Osteocyte (in vitro differentiated cells): ENCODE measurements around the gene OVOL3. TPM values are rescaled to one million over a fixed set of nuclear protein-coding genes. Genes with fewer than 3 reads are reported as not detected.

Source experiments
- DNase-seq: peaks from one replicate; pipeline ENCODE4 v3.0.0; 2021; ENCODE audit warnings: mixed read lengths; ENCODE audit not compliant: unreplicated experiment; ENCODE audit errors: extremely low spot score
- H3K27ac Mint-ChIP-seq: one replicate; pipeline ENCODE4 v1.8.0; 2021; ENCODE audit warnings: mild to moderate bottlenecking, mixed read lengths; ENCODE audit not compliant: unreplicated experiment
- H3K27me3 Mint-ChIP-seq: one replicate; pipeline ENCODE4 v1.8.0; 2021; ENCODE audit warnings: mixed read lengths; ENCODE audit not compliant: unreplicated experiment
- H3K36me3 Mint-ChIP-seq: one replicate; pipeline ENCODE4 v1.8.0; 2021; ENCODE audit warnings: mixed read lengths; ENCODE audit not compliant: unreplicated experiment
- H3K4me1 Mint-ChIP-seq: one replicate; pipeline ENCODE4 v1.8.0; 2021; ENCODE audit warnings: mixed read lengths; ENCODE audit not compliant: unreplicated experiment
- H3K4me3 Mint-ChIP-seq: one replicate; pipeline ENCODE4 v1.8.0; 2021; ENCODE audit warnings: mild to moderate bottlenecking, moderate library complexity, mixed read lengths; ENCODE audit not compliant: unreplicated experiment
- H3K9me3 Mint-ChIP-seq: one replicate; pipeline ENCODE4 v1.8.0; 2021; ENCODE audit warnings: mixed read lengths; ENCODE audit not compliant: unreplicated experiment
- total RNA-seq: library from RNA; stranded (reverse); gene quantifications from 2 replicates; pipeline ENCODE4 v1.2.1, GENCODE V29; 2021
- TF ChIP-seq, protein P1 (sequence below): fragments of 200-600 bp; sonication (generic); IDR thresholded peaks from 2 replicates; pipeline ENCODE4 v1.5.0; 2021; ENCODE audit warnings: antibody characterized with exemption, mild to moderate bottlenecking, moderate library complexity

OVOL3 gene
- total RNA-seq, 1 donor from 2014 or later: not detected

DNA sequence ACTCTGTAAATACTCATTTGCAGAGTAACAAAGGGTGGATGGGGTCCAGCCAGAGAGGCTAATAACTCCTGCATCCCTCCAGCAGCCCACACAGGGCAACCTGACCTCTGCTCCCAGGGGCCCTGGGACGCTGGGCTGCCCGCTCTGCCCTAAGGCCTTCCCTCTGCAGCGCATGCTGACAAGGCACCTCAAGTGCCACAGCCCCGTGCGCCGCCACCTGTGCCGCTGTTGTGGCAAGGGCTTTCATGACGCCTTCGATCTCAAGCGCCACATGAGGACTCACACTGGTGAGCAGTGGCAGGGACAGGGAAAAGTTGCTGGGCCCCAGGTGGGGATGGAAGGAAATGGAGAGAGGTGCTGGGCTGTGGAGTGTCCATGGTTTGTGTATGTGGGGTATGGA is 1.7 kb downstream of the OVOL3 start:
- Mint-ChIP-seq H3K36me3 (peaks cover 9% of the 10 kb centered on the region), H3K4me3 (peak overlapping the region; percentile 89), H3K9me3 (no peaks in the 10 kb centered on the region), H3K27ac (peak overlapping the region; percentile 39), H3K27me3 (no peaks in the 10 kb centered on the region), H3K4me1 (peaks cover 20% of the 10 kb centered on the region)
- TF ChIP-seq, protein P1, sequence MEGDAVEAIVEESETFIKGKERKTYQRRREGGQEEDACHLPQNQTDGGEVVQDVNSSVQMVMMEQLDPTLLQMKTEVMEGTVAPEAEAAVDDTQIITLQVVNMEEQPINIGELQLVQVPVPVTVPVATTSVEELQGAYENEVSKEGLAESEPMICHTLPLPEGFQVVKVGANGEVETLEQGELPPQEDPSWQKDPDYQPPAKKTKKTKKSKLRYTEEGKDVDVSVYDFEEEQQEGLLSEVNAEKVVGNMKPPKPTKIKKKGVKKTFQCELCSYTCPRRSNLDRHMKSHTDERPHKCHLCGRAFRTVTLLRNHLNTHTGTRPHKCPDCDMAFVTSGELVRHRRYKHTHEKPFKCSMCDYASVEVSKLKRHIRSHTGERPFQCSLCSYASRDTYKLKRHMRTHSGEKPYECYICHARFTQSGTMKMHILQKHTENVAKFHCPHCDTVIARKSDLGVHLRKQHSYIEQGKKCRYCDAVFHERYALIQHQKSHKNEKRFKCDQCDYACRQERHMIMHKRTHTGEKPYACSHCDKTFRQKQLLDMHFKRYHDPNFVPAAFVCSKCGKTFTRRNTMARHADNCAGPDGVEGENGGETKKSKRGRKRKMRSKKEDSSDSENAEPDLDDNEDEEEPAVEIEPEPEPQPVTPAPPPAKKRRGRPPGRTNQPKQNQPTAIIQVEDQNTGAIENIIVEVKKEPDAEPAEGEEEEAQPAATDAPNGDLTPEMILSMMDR: no peak
- DNase-seq: no peak

DNA sequence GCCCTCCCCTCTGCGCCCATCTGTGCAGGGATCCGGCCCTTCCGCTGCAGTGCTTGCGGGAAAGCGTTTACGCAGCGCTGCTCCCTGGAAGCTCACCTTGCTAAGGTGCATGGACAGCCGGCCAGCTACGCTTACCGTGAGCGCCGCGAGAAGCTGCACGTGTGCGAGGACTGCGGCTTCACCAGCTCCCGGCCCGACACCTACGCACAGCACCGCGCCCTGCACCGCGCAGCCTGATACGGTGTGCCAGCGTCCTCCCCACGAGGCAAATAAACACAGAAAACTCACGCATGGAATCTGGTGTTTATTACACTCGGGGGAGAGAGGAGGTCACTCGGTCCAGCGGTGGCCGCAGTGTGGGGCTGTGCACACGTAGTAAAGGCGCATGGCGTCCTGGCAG is 2.5 kb downstream of the OVOL3 start:
- H3K36me3 Mint-ChIP-seq: peaks cover 13% of the 10 kb centered on the region
- TF ChIP-seq, protein P1: no peak
- H3K9me3 Mint-ChIP-seq: no peaks in the 10 kb centered on the region
- H3K4me3 Mint-ChIP-seq: peak overlapping the region; percentile 89
- no peak for DNase-seq
- H3K27ac Mint-ChIP-seq: no peak overlapping the region
- H3K27me3 Mint-ChIP-seq: no peaks in the 10 kb centered on the region
- peaks cover 20% of the 10 kb centered on the region for H3K4me1 Mint-ChIP-seq

DNA sequence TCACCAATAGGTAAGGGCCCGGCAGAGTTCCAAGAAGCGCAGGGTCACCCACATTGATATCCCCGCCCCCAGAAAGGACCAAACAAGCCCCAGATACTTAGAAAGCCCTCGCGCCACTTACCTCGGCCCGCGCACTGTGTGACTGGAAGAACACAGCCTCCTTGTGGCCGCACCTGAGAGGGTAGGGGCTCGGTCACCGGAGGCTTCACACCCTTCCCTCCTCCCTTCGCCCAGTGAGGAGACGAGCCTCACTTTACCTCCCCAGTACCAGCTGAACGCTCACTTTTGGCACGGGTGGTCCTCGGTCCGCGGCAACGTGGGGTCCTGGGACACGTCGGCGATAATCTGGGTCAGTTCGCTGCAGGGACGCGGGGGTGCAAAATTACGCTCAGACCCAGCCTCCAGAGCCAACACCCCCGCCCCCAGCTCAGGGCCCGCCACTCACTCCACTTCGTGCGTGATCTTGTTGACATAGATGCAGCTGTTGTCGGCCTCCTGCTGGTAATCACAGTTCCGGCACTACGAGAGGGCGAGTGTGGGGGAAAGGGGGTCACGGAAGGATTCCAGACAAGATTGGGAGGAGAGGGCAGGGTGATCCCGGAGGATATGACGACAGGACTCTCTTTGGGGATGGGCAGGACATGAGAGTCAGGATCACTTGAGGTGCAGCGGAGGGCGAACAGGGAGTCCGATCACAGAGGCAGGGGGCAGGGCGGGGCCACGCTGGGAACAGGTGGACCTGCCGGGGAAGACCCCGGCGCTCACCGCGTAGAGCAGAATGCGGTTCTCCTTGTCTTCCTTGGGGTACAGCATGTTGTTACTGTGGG is 3.2 kb downstream of the OVOL3 start:
- no peaks in the 10 kb centered on the region for H3K27me3 Mint-ChIP-seq
- H3K4me1 Mint-ChIP-seq: peaks cover 20% of the 10 kb centered on the region
- TF ChIP-seq, protein P1: no peak
- H3K36me3 Mint-ChIP-seq: peaks cover 14% of the 10 kb centered on the region
- peak overlapping the region; percentile 97 for H3K27ac Mint-ChIP-seq
- H3K4me3 Mint-ChIP-seq: peak overlapping the region; percentile 89
- DNase-seq: no peak
- no peaks in the 10 kb centered on the region for H3K9me3 Mint-ChIP-seq

DNA sequence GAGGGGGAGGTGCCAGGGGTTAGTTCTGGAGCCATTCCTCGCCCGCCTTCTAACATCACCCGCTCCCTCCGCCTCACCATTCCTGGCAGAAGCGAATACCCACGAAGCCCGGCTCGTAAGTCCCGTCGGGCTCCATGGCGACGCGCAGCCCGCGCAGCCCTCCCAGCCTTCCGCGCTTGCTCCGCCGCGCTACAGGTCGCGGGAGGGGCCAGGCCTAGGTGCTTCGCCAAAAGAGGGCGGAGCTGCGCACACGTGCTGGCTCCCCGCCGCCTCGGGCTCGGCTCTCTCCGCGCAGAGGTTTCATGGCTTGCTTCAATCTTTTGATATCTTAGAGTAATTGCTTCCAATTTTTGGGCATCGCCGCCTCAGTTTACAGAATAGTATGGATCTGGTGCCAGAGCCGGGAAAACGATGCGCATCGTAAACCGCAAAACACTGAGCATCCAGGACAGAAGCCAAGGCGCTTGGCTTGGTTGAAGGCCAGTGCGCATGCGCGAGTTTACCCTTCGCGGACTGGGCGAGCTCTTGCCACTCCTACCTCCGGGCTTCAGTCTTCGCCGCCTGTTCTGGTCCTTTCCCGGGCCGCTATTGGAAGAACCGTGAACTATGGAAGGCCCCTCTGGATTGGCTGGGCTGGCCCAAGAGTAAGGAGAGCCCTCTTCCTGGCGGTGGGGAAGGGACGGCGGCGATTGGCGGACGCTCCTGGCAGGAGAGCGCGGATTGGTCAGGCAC is 3.9 kb downstream of the OVOL3 start, which contains the start of gene POLR2I:
Gene POLR2I, minus strand, starts transcription at position 155 of the 732 bp plus-strand sequence. Its CDS starts 19 bp downstream, at position 136.
- TF ChIP-seq, protein P1: no peak
- peaks cover 16% of the 10 kb centered on the region for H3K36me3 Mint-ChIP-seq
- H3K9me3 Mint-ChIP-seq: no peaks in the 10 kb centered on the region
- H3K27ac Mint-ChIP-seq: peak within 1 kb of the TSS; percentile 97
- no peaks in the 10 kb centered on the region for H3K27me3 Mint-ChIP-seq
- peak within 1 kb of the TSS; percentile 89 for H3K4me3 Mint-ChIP-seq
- DNase-seq: peak; percentile 100
- peaks cover 22% of the 10 kb centered on the region for H3K4me1 Mint-ChIP-seq
